Amniotic epithelial cell (primary cell): Measurements from ENCODE around the gene ZFYVE28.

Experiments used
- DNase-seq: peaks from one replicate; pipeline ENCODE4 v3.0.0-alpha.2; 2010; ENCODE audit warnings: low read depth

ZFYVE28 gene

GRCh38 chr4:2271279-2272025 is 147.0 kb downstream of the ZFYVE28 start:
- DNase-seq: no peak

- no peak for DNase-seq
These were observed 147.9 kb downstream of the ZFYVE28 start for GRCh38 chr4:2270341-2271165.

DNA sequence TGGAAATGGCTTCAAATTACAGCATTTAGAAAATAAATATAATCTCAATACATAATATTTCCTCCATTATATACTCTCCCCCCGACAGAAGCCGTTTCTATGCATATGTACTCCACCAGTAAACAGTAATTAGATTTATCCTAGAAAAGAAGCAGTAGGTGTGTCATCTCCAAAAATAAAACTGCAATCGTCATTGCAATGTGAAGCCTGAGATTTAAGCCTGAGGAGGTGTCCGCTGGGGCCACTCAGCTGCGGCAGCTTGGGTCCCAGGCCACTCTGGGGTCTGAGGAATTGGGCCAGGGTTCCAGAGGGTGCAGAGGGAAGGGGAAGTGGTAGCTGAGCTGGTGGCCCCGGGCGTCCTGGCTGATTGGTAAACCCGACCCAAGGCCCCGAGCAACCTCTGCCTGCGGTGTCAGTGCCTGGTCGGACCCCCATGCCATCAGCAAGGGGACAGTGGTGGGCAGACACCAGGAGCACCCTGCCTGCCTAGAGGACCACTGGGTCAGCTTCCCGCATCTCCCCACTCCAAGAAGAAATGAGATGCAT is 148.8 kb downstream of the ZFYVE28 start:
- no peak for DNase-seq

DNA sequence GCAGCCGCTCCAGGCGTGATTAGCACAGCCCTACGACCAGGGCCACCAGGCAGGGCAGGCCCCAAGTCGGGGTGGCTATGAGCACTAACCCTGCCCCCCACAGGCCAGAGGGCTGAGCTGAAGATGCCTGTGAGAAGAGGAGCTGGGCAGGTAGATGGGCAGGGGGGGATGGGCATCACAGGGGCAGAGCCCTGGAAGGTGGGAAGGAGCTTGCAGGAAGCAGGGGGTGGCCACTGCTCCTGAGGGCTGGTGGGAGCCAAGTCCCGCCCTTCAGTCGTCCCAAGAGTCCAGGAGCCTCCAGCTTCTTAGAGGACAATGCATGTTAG is 149.3 kb downstream of the ZFYVE28 start:
- DNase-seq: no peak

DNA sequence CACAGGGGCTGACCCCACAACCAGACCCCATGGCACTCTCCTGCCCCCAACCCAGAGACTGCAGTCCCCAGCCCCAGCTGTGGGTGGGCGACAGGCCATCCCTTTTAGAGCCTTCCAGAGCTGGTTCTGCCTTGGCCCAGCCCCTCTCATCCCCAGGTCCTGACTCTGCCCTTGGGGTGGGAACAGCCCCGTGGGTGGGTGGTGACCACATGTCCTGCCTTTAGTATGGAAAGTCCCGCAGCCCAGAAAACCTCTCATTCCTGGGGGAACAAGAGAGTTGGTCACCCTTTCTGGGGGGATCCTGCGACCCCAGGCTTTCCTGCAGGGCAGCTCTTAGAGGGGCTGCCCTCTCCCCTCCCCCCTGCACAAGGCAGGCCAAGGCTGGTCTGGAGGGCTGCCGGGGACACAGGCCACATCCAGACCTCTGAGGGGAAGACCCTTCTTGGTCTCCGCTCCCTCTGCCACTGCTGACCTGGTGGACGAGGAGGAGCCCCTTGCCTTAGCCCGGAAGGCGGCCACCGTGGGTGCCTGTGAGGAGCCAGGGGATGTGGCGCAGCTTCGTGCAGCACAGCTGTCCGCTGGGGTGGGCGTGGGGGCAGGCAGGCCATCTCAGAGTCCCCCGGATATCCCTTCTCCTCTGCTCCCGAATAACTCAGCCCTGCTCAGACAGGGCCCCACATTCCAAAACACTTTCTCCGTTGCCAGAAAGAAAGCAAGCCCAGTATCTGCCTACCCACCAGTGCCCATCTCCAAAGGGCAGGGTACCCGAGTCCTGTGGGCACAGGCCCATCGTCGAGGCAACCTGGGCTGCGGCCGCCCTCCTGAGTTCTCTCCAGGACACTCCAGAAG is 149.9 kb downstream of the ZFYVE28 start:
- DNase-seq: no peak

DNA sequence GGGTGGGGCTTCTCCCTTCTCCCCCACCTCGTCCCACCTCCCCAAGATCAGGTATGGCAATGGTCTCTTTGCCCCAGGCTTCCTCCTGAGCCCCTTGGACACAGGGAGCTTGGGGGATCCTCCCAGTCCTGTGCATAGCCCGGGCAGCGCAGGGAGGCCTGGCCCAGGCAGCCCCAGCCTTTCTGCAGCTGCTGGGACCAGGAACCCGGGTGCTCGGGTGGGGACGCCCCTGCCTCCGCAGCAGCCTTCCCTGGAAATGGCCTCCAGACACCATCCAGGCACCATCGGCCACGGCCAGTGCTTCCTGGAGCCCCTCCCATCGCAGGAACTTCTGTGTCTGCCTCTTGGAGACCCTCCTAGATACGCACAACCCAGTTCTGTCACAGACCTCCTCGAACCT is 150.6 kb downstream of the ZFYVE28 start:
- no peak for DNase-seq

DNA sequence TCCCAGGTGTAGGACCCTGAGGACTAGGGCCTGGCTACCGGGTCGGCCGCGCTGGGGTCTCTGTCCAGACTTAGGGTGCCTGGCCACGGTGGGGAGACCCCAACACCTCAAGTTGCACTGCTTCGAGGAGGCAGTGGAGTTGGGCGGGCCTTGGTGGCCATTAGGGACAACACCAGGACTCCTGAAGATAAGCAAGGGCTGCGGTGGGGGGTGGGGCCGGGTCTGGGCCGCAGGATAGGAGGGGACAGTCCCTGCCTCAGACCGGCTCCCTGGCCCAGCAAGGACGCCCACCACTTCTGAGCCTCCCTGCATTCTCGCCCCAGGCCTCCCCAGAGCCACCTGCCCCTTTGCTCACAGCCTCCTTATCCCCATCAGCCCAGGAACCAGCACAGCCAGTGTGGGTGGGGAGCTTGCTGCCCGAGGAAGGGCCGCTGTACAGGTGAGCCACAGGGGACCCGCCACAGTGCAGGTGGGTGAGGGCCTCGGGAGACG is 151.1 kb downstream of the ZFYVE28 start:
- no peak for DNase-seq

DNA sequence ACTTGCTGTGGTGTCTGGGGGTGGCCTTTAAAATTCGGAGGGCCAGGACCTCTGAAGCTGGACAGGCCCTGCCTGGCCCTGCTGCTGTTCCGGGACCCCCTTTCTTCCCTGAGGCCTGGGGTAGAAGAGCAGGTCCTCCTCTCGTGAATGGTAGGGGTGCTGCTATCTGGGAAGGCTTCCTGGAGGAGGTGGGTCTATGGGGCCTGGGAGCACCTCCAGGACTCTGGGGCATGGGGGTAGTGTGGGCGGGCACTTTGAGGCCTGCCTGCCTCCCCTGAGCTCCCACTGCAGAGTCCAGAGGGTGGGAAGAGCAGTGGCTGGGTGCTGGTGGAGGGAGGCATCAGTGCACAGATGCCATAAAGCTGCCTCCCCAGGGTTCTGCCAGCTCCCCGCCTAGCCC is 151.6 kb downstream of the ZFYVE28 start:
- no peak for DNase-seq

DNA sequence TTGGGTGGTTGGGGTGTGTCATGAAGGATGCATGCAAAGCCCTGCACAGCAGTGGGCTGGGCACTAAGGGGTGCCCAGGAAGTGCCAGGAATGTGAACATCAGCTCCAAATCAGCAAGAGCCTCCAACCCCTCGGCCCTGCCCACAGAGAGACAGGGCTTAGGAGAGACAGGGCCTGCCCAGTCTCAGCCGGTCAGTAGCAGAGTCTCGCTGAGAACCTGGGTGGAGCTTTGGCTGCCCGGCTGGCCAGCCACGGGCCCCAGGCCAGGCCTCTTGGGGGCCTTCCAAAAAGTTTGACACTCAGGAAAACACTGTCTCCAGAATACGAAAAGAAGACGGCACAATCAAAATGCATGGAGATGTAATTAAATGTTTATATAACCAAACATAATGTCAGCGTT is 152.3 kb downstream of the ZFYVE28 start:
- DNase-seq: peak; percentile 41

DNA sequence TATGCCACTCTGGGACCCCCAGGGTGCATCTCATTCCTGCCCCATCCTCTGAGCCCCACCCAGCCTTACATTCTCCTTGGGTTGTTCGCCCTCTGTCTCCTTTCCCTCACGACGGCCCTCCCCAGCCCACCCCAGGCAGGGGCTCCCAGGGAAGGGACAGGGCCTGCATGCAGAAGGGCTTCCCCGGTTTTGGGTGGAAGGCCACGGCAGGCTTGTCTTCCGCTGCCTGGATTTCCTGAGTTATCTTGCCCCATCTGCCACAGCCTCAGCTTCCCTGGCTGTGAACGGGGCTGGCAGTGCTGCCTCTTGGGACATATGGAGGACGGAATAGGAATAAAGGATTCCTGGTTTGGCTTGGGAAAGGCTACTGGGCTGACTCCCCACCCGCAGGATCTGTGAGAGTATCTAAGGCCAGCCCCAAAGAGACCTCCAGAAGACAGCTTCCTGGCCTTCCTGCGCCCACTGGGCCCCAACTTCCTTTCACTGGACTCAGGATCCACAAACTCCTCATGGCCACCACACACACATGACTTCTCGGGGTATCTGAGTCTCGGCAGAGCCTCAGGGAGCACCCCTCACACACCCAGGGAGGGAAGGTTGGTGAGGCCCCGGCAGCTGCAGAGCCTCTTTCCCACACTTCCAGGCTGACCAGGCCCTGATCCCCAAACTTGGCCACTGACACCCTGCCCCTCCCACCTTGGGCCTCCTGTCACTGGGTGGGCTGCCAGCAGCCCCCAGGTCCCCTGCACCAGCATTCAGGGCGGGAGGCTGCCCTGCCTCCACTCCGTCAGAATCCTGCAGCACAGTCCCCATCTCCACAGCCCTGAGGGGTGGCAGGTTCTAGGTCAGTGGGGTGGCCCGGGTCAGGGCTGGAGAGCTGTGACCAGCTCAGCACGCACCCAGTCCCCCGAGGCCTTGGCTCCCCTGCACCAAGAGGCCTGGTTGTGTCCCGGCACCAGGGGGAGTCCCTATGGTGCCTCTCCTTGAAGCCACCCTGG is 153.0 kb downstream of the ZFYVE28 start:
- DNase-seq: no peak

- DNase-seq: no peak
These were observed 153.9 kb downstream of the ZFYVE28 start for GRCh38 chr4:2264481-2265041.

GRCh38 chr4:2263926-2264321 is 154.5 kb downstream of the ZFYVE28 start:
- DNase-seq: no peak

DNA sequence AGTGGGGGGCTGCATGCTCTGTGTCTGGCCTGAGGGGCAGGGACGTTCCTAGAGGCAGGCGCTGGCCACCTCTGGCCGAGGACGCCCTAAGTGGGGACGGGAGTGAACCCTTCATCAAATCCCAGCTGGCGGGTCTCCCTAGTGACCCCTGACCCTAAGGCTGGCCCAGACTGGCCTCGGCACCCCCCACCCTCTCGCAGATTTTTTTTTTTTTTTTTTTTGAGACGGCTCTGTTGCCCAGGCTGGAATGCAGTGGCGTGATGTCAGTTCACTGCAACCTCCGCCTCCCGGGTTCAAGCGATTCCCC is 155.5 kb downstream of the ZFYVE28 start:
- DNase-seq: no peak

DNA sequence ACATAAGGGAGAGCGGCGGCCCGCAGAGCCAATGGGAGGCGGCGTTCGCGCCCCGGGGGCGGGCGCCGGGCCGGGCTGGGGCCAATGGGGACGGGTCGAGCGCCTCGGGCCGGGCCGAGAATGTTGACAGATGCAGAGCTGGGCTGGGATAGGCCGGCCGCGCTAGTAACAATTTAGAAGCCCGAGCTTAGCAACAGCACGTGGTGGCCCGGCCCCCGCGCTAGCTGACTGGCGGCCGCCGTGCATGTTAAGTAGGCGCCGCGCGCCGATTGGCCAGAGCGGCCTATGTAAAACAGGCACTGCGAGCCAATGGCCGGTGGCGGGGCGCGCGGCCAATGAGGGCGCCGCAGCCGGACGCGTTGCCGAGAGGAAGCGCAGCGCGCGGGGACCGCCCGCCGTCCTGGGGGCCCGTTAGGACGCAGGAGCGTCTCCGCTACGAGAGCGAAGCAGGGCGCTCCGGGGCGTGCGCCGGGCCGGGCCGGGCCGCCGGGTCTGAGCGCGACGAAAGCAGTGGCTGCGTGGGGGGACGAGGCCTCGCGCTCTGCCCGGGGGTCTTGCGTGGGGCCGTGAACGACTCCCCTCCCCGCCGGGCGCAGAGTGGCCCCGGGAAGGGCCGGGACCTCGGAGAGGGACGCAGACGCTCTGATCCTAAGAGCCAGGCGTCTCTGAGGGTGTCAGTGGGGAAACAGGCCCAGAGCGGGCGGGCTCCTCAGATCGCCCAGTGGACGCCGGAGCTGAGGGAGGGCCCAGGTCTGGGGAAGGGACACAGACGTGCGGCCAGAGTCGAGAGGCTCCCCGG is 156.1 kb downstream of the ZFYVE28 start:
- peak; percentile 99 for DNase-seq

DNA sequence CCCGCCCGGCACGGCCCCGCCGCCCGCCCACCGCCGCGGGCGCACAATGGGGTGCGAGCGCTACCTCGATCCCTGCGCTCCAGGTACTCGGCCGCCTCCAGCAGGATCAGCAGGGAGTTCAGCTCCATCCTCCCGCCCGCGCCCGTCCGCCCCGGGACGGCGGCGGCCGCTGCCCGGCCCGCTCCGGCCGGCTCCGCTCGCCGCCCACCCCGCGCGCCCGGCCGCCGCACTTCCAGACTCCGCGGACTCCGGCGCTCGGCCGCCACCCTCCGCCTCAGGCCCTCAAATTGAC is 156.6 kb downstream of the ZFYVE28 start, which contains the start of gene MXD4:
TSS of gene MXD4 (minus strand) at position 257 of the 292 bp plus-strand sequence. CDS start at position 128, 129 bp downstream.
- no peak for DNase-seq

DNA sequence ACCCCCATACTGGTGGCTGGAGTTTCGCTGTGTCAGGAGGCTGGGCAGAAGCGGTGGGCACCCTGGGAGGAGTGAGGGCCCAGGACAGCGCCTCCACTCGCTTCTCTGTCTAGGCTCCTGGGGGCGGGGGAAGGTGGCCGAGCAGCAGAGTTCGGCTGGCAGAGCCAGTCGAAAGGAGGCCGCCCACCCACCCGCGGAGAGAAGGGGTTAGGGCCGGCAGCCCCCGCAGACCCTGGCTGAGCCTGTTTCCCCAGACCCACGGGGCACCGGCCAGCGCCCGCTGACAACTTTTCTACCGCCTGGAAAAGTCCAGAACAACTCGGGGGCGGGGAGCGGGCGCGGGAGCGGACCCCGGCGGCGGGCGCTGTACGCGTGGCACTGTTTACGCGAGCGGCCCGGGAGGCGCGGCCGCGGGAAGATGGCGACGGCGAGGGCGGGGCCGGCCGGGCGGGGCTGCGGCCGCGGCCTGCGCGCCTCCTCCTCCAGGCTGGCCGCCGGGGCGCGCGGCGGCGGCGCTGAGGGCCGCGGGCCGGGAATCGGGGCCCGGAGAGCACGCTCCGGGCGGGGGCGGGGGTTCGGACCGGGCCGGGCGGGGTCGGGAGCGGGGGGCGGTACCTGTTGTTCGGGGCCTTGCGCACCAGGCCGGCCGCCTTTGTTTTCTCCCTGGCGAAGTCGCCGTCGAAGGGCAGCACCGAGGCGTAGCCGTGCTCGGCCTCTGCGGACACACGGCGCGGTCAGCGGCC is 157.2 kb downstream of the ZFYVE28 start:
- peak; percentile 30 for DNase-seq

GRCh38 chr4:2260344-2261109 is 157.9 kb downstream of the ZFYVE28 start:
- no peak for DNase-seq

GRCh38 chr4:2259541-2260343 is 158.7 kb downstream of the ZFYVE28 start:
- DNase-seq: no peak
